ENCODE results near the gene GNPTAB. TPM values are rescaled to one million over a fixed set of nuclear protein-coding genes. Genes with fewer than 3 reads are reported as not detected.

Gene GNPTAB
- total and polyA plus RNA-seq, 2 of the 8 experiments (the other 6 are each of a cell fraction or from before 2014, with no cell fraction given): 21.5 to 51.3 TPM

GRCh38 chr12:101857043-101857558 lies 26.3 kb upstream of the GNPTAB start:
- H3K27me3 ChIP-seq (replicated peaks in 1 of 4; ENCODE audit: control insufficient read depth in 3 of 4, extremely low read depth in 1 of 4, insufficient read depth in 3 of 4, low read length in 3 of 4): no peaks in the 10 kb centered on the region
- no peak overlapping the region for H2BK15ac ChIP-seq (ENCODE audit: low read length)
- H3K56ac ChIP-seq (replicated peaks; ENCODE audit: insufficient read length, low read depth, low read length): no peak overlapping the region
- no peak overlapping the region for H2BK12ac ChIP-seq (ENCODE audit: low read depth, low read length)
- DNase-seq (ENCODE audit: low read depth in 1 of 2, low spot score in 2 of 2): no peak
- POLR2A ChIA-PET (ENCODE audit: partially characterized antibody): no interaction called here
- H2AFZ ChIP-seq (ENCODE audit: low read length): no peak overlapping the region
- no peak overlapping the region for H3K4me3 ChIP-seq (ENCODE audit: extremely low read depth in 1 of 4, insufficient read depth in 2 of 4, low read depth in 3 of 4, low read length in 4 of 4)
- H3K4ac ChIP-seq (replicated peaks; ENCODE audit: insufficient read length, low read depth, low read length): no peak overlapping the region
- H3K9ac ChIP-seq (replicated peaks in 1 of 4; ENCODE audit: extremely low read depth in 1 of 4, low read depth in 3 of 4, low read length in 3 of 4): no peak overlapping the region
- no peak overlapping the region for H3K14ac ChIP-seq (ENCODE audit: insufficient read length)
- no peaks in the 10 kb centered on the region for H3K4me1 ChIP-seq (replicated peaks in 1 of 4; ENCODE audit: control insufficient read depth in 3 of 4, insufficient read depth in 4 of 4, low read length in 3 of 4)
- H3K27ac ChIP-seq (ENCODE audit: low read depth, low read length): no peak overlapping the region
- 94% methylated on average over 1 of the region's 1 CpG; no CpG with 5 or more reads in 1 of the 2 experiments for WGBS, 2 experiments (ENCODE audit: extremely low coverage in 1 of 2, insufficient coverage in 1 of 2, insufficient read length in 1 of 2, insufficient replicate concordance in 2 of 2, low coverage in 1 of 2, low lambda C conversion rate in 2 of 2, missing lambda C conversion rate in 1 of 2)
- no peak overlapping the region for H2AK5ac ChIP-seq (ENCODE audit: low read depth, low read length)
- no peak overlapping the region for H2BK20ac ChIP-seq (ENCODE audit: low read length)
- no peak overlapping the region for H4K8ac ChIP-seq (ENCODE audit: extremely low read depth, insufficient read depth, low read length)
- TF ChIP-seq CHD2 (IDR thresholded peaks at IDR 0.05; ENCODE audit: low read length) (no peak), JUND (IDR thresholded peaks at IDR 0.05; ENCODE audit: low read length) (no peak), USF2 (IDR thresholded peaks at IDR 0.05; ENCODE audit: low read length) (no peak)
- no peak overlapping the region for H2BK120ac ChIP-seq (replicated peaks; ENCODE audit: low read depth, low read length)
- CTCF ChIA-PET (ENCODE audit: partially characterized antibody): no interaction called here
- H2BK5ac ChIP-seq (ENCODE audit: low read depth, low read length): no peak overlapping the region
- no peak overlapping the region for H3K4me2 ChIP-seq (ENCODE audit: insufficient read depth in 1 of 2, low read depth in 2 of 2, low read length in 2 of 2)
- no peaks in the 10 kb centered on the region for H3K36me3 ChIP-seq (ENCODE audit: control insufficient read depth in 2 of 4, insufficient read depth in 4 of 4, low read length in 3 of 4)
- H3K9me3 ChIP-seq (ENCODE audit: insufficient read depth in 2 of 2, low read depth in 1 of 2, low read length in 1 of 2): no peaks in the 10 kb centered on the region
- no peak for FAIRE-seq
- no peaks in the 10 kb centered on the region for H3K79me2 ChIP-seq (ENCODE audit: control insufficient read depth in 1 of 2, insufficient read depth in 2 of 2, low read length in 2 of 2)
- no peak overlapping the region for H3K23ac ChIP-seq (ENCODE audit: insufficient read length)
- H4K5ac ChIP-seq (ENCODE audit: insufficient read length, low read depth, low read length): no peak overlapping the region
- H4K91ac ChIP-seq (replicated peaks; ENCODE audit: insufficient read length, low read length): no peak overlapping the region
- H3K18ac ChIP-seq (ENCODE audit: extremely low read depth, low read length): no peak overlapping the region
- no peaks in the 10 kb centered on the region for H3K23me2 ChIP-seq (ENCODE audit: low read depth, low read length)
- no peaks in the 10 kb centered on the region for H3K79me1 ChIP-seq (ENCODE audit: low read depth, low read length)
- H4K20me1 ChIP-seq (replicated peaks in 1 of 2; ENCODE audit: control insufficient read depth in 1 of 2, insufficient read depth in 2 of 2, low read length in 2 of 2): no peaks in the 10 kb centered on the region
